ENCODE results near the gene TRPC4. TPM values are rescaled to one million over a fixed set of nuclear protein-coding genes. Genes with fewer than 3 reads are reported as not detected.
A peak's percentile ranks its signal among the peaks of the same experiment; 100 is the strongest.

The TRPC4 gene
- polyA plus RNA-seq, 1 donor from 2014 or later: 8.8 TPM

- Histone ChIP-seq H3K4me3 (ENCODE audit: low read length) (no peak overlapping the region), H3K27me3 (ENCODE audit: insufficient read depth, low read depth, low read length) (no peaks in the 10 kb centered on the region), H3K9me2 (ENCODE audit: insufficient read depth, low read length) (no peaks in the 10 kb centered on the region), H3F3A (ENCODE audit: insufficient read depth, low read length, poor library complexity, severe bottlenecking) (no peaks in the 10 kb centered on the region), H3K36me3 (ENCODE audit: insufficient read depth, low read length) (no peaks in the 10 kb centered on the region), H3K4me2 (ENCODE audit: low read length) (no peak overlapping the region), H4K20me1 (ENCODE audit: insufficient read depth) (no peaks in the 10 kb centered on the region), H3K9ac (ENCODE audit: low read length) (no peak overlapping the region), H3K9me3 (ENCODE audit: low read length) (no peaks in the 10 kb centered on the region), H3K27ac (ENCODE audit: low read length) (peak overlapping the region; percentile 23), H2AFZ (ENCODE audit: low read depth, low read length) (no peak overlapping the region), H3K79me2 (replicated peaks; ENCODE audit: insufficient read depth, low read length) (no peaks in the 10 kb centered on the region)
- TF ChIP-seq MXI1 (conservative IDR thresholded peaks at IDR 0.05; ENCODE audit: poor library complexity, severe bottlenecking): no peak
- no peak for TF ChIP-seq RAD21 (conservative IDR thresholded peaks at IDR 0.05)
- no peak for TF ChIP-seq POLR2AphosphoS5 (IDR thresholded peaks at IDR 0.05)
- TF ChIP-seq EZH2 (IDR thresholded peaks at IDR 0.05; ENCODE audit: borderline replicate concordance, insufficient read depth, low read length, poor library complexity, severe bottlenecking): no peak
- no peak for TF ChIP-seq EP300 (conservative IDR thresholded peaks at IDR 0.05; ENCODE audit: poor library complexity, severe bottlenecking)
- TF ChIP-seq TAF1 (IDR thresholded peaks at IDR 0.05; ENCODE audit: low read depth): no peak
- no peak for TF ChIP-seq REST (IDR thresholded peaks at IDR 0.05; ENCODE audit: borderline replicate concordance)
- TF ChIP-seq CTCF (IDR thresholded peaks at IDR 0.05; ENCODE audit: poor library complexity, severe bottlenecking): no peak
- TF ChIP-seq SMC3 (conservative IDR thresholded peaks at IDR 0.05; ENCODE audit: poor library complexity): no peak
Observed at GRCh38 chr13:37601648-37602440, 267.7 kb downstream of the TRPC4 start.

- Histone ChIP-seq H3K4me2 (ENCODE audit: low read length) (no peak overlapping the region), H3K4me3 (ENCODE audit: low read length) (no peak overlapping the region), H2AFZ (ENCODE audit: low read depth, low read length) (no peak overlapping the region), H3K36me3 (ENCODE audit: insufficient read depth, low read length) (no peaks in the 10 kb centered on the region), H4K20me1 (ENCODE audit: insufficient read depth) (no peaks in the 10 kb centered on the region), H3F3A (ENCODE audit: insufficient read depth, low read length, poor library complexity, severe bottlenecking) (no peaks in the 10 kb centered on the region), H3K27me3 (ENCODE audit: insufficient read depth, low read depth, low read length) (no peaks in the 10 kb centered on the region), H3K9me3 (ENCODE audit: low read length) (no peaks in the 10 kb centered on the region), H3K79me2 (replicated peaks; ENCODE audit: insufficient read depth, low read length) (no peaks in the 10 kb centered on the region), H3K27ac (ENCODE audit: low read length) (no peak overlapping the region), H3K9me2 (ENCODE audit: insufficient read depth, low read length) (no peaks in the 10 kb centered on the region), H3K9ac (ENCODE audit: low read length) (no peak overlapping the region)
- no peak for TF ChIP-seq EP300 (conservative IDR thresholded peaks at IDR 0.05; ENCODE audit: poor library complexity, severe bottlenecking)
- TF ChIP-seq MXI1 (conservative IDR thresholded peaks at IDR 0.05; ENCODE audit: poor library complexity, severe bottlenecking): no peak
- TF ChIP-seq RAD21 (conservative IDR thresholded peaks at IDR 0.05): no peak
- no peak for TF ChIP-seq TAF1 (IDR thresholded peaks at IDR 0.05; ENCODE audit: low read depth)
- no peak for TF ChIP-seq POLR2AphosphoS5 (IDR thresholded peaks at IDR 0.05)
- TF ChIP-seq EZH2 (IDR thresholded peaks at IDR 0.05; ENCODE audit: borderline replicate concordance, insufficient read depth, low read length, poor library complexity, severe bottlenecking): no peak
- TF ChIP-seq REST (IDR thresholded peaks at IDR 0.05; ENCODE audit: borderline replicate concordance): no peak
Observed at GRCh38 chr13:37599519-37599918, 270.1 kb downstream of the TRPC4 start.
